NOMO-1 treated with DMSO at 0.1 percent for 48 hours (cell line): ENCODE measurements around the gene PLCL2.
A peak's percentile ranks its signal among the peaks of the same experiment; 100 is the strongest.

Experiments
- DNase-seq: peaks from one replicate; lab custom pipeline; 2025; ENCODE audit not compliant: unreplicated experiment; lab: John Stamatoyannopoulos, UW

PLCL2 gene

GRCh38 chr3:16865335-16865734, 19.4 kb upstream of the PLCL2 start:
- no peak for DNase-seq

DNA sequence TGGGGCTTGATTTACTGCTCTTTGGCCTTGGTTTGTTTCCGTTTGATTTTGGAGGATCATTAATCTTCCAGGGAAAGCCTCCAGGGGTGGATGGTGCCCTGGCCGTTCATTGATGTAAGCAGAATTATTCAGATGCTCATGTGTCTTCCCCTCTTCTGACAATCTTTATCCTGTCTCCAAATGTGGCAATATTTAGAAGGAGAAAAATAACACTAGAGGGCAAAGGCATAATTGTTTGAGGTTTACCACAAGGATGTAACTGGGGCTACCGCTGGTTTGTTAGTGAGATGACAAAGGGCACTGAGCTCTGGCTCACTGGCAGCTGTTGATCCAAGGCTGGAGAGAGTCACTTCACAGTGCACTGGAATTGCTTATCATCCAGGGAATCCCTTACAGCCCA, 18.2 kb upstream of the PLCL2 start:
- DNase-seq: peak; percentile 92

- no peak for DNase-seq
Measured at GRCh38 chr3:16868513-16868912, 16.2 kb upstream of the PLCL2 start.

GRCh38 chr3:16869261-16870005, 15.3 kb upstream of the PLCL2 start:
- peak; percentile 51 for DNase-seq

GRCh38 chr3:16871915-16872842, 12.6 kb upstream of the PLCL2 start:
- DNase-seq: peak; percentile 18

GRCh38 chr3:16873872-16874271, 10.9 kb upstream of the PLCL2 start:
- DNase-seq: no peak

- DNase-seq: no peak
Measured at GRCh38 chr3:16875876-16876550, 8.7 kb upstream of the PLCL2 start.

DNA sequence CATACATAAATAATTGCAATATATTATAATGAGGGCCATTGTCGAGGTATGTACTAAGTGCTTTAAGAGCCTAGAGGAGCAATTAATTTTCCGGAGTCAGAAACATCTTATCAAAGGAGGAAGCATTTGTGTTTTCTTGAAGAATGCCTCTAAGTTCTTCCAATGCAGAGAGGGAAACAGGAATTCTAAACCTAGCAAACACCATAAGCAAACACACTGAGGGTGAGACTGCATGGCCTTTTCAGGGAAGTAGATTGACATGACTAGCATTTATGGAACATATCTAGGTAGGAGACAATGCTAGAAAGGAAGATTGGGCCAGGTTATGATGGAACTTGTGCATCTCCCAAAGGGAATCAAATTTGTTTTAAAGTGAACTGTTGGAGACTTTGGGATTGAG, 7.2 kb upstream of the PLCL2 start:
- no peak for DNase-seq

- DNase-seq: no peak
Measured at GRCh38 chr3:16877911-16878310, 6.8 kb upstream of the PLCL2 start.

DNA sequence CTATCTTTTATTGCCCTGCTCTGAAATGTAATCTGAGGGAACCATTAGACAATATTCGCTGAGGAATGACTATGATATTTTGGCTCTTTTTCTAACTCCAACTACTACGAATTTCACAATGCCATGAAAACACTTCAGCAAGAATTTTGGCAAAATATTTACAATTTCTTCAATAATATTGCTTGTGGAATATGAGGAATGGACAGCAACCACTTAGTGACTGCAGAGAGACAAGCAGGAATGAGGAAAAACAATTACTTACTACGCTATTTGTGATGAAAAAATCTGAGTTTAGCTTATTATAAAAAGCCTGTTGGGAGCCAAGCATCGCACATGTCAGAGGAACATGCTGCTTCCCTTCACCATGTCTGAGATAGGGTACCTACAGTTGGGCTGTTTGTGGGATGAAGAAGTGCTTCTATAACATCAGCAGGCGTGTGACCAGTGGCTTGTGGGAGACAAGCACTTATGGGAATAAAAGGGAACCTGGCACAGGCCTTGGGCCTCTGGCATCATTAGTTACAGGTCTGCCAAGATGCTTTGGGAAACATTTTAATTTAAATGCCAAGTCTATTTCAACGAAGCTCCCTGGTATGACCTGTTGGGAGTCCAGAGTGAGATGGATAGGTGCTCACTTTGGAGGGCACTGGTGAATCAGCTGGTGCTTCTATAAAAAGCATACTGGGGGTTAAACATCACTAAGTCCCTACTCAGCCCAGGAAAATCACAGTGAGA, 2.7 kb upstream of the PLCL2 start:
- no peak for DNase-seq

- no peak for DNase-seq
Measured at GRCh38 chr3:16883057-16883722, 1.6 kb upstream of the PLCL2 start.

- no peak for DNase-seq
Measured at GRCh38 chr3:16883723-16884083, 1.1 kb upstream of the PLCL2 start.

DNA sequence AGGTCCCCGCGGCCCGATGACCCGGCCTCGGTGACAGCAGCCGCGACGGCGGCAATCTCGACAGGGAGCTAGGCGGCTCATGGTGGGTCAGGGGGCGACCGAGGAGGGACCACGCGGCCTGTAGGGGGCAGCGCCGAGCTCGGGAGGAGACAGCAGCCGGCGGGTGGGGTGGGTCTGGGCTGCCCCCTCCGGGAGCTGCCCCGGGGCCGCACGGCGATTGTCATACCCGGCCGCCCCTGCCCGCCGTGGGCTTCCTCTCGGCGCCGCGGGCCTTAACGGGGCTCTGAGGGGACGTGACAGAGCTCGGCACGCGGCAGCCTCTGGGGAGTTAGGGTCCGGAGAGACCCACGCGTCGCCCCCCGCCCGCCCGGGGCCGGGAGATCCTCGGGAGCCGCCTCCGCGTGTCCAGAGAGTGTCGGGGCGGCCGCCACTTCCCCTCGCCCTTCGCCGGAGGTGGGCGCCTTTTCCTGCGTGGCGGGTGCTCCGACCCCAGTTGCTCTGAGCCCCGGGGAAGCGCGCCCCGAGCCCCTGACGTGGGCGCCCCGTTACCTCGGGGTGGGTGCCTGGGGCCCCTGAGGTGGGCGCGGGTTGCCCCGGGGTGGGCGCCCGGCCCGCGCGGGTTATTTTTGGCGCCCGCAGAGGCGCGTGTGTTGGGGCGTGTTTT, 539 bp upstream of the PLCL2 start:
- DNase-seq: no peak

DNA sequence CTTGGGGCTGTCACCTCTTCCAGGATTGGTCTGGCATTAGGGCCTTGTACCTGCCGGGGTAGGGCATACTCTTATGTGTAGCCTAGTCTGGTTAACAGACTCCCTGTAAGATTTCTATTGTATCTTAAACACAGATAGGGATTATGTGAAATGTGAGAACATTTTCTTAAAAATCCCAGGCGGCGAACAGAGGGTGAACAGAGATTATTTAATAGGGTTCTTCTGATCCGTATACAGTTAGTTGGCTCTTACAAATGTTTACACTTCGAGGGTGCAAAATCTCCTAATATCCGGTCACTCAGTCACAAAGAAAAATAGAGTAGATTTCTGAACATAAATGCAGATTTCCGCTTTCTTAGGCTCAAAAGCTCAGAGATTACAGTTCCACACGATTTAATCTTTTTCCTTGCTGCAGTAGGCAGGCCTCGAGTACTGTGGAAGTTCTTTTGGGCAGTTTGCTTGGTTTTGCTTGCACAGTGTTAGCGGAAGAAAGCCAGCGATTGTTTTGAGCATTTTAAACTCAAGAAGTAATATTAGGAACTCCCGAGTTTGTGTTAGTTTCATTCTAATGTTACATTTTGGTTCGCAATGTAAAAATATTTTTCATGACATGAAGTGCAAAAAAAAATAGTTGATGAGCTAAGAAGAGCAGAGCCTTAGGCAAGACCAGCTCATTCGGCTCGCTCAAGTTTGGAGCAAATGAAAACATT, 993 bp downstream of the PLCL2 start:
- peak; percentile 12 for DNase-seq

GRCh38 chr3:16886303-16886683, 1.5 kb downstream of the PLCL2 start:
- DNase-seq: peak; percentile 58

- no peak for DNase-seq
Measured at GRCh38 chr3:16887130-16887529, 2.4 kb downstream of the PLCL2 start.

GRCh38 chr3:16888356-16888755, 3.6 kb downstream of the PLCL2 start:
- DNase-seq: no peak

GRCh38 chr3:16888785-16889607, 4.2 kb downstream of the PLCL2 start:
- DNase-seq: no peak
